Stimulated activated CD8-positive, alpha-beta memory T cell treated with anti-CD3 and anti-CD28 coated beads, Interleukin-12 subunit alpha, Interleukin-12 subunit beta, amount 100 ng/mL, for 4 hours (primary cell): ENCODE measurements around the gene ATG9B.

Source experiments
- DNase-seq: peaks from one replicate; pipeline ENCODE4 v3.0.0-alpha.2; 2020; ENCODE audit warnings: low read depth

Gene ATG9B

DNA sequence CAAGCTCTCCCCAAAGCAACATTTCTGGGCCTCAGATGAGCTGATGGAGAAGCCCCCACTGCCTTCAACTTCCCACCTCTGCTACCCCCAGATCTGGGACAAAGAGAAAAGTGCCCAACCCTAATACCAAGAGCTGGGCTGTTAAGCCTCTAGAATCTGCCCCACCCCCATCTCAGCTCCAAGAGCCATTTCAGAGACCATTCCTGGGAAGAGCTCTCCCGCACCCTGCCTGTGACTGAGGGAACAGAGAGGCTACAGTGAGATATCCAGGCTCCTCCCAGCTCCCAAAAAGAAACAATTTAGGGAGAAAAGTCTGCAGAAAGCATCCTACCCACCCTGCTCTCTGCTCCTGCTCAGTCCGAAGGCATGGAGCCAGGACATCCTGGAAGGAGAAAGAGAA lies 43.6 kb downstream of the ATG9B start:
- DNase-seq: no peak

DNA sequence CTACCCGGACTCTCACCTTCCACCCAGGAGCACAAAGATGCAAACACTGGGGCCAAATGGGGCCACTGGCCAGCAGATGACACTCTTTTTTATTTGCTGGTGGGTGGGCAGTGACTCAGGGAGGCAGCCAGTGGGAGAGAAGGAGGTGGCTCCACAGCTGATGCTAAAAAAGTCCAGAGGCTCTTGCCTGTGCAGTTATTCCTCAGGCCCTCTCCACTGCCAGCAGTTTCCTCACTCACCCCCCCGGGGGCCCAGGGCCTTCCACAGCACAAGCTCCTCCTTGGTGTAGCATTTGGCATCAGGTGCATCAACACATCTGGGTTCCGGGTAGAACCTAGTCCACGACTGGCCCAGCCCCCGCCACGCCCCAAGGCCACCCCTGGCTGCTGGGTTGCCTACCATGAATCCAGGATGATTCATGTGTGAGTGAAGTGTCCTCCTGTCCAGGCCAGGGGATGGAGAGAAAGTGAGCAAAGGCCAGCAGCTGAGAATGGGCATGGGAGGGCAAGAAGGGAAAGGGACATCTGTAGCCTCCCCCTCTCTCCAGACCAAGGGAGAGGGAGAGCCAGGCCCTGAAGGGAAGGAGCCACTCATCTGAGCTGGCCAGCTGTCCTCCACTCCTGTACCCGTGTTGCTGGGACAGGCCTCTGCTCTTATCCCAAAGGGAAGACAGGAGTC lies 44.4 kb downstream of the ATG9B start:
- DNase-seq: no peak

DNA sequence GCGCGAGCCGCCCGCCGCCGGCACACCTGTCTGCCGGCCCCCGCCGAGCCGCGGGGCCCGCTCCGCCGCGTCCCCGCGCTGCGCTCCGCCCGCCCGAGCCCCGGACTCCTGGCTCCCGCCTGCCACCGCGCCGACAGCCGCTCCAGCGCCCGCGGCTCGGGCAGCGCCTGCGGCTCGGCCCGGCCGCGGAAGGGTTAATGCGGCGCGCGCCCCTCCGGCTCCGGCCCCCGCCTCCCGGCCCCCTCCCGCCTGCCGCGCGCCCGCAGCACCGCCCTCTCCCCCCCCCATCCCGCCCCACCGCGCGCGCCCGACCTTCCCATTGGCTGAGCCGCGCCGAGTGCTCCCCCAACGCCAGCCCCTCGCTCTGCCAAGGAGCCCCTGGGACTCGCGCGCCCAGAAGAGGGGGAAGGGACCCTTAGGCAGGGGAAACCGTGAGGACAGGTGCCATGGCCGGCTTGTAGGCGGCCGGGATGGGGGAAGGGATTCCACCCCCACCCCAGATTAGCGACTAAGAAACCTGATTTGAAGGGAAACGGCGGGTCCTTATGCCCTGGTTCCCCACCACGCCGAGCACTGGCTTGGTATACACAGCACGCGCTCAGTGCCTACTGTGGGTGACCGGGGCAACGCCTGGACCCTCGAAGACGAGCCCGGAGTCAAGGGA lies 46.0 kb downstream of the ATG9B start, which contains the start of gene KCNH2:
TSS of gene KCNH2 (minus strand) at position 196 of the 664 bp plus-strand sequence. CDS start 408 bp downstream, outside the sequence.
- DNase-seq: no peak

DNA sequence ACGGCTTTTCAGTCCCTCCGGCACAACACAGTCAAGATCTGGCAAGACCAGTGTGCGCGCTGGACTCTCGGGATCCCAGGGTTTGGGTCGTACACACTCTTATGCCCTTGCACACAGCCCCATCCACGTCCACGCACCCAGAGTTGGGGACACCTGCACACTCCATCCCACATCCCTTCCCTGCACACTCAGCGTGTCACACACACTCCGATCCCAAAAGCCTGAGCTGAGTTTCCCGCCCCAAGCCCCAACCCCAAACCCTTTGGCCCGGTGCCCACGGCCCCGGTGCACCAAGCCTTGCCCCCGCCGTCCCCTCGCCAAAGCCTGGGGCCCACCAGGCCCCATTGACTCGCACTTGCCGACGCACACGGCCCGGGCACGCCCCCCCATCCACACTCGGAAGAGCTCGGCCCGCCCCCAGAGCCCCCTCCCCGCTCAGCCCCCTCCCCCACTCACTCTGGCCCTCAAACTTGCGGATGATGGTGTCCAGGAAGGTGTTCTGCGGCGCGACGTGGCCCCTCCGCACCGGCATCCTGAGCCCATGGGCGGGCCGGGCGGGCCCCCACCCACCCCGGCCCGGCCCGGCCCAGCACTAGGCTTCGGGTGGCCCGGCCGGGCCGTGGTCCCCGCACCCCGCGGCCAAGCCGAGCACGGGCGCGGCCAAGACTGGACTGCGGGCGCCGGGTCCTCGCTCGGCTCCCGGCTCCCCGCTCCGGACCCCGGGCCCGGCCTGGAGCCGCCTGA lies 46.7 kb downstream of the ATG9B start:
- no peak for DNase-seq

DNA sequence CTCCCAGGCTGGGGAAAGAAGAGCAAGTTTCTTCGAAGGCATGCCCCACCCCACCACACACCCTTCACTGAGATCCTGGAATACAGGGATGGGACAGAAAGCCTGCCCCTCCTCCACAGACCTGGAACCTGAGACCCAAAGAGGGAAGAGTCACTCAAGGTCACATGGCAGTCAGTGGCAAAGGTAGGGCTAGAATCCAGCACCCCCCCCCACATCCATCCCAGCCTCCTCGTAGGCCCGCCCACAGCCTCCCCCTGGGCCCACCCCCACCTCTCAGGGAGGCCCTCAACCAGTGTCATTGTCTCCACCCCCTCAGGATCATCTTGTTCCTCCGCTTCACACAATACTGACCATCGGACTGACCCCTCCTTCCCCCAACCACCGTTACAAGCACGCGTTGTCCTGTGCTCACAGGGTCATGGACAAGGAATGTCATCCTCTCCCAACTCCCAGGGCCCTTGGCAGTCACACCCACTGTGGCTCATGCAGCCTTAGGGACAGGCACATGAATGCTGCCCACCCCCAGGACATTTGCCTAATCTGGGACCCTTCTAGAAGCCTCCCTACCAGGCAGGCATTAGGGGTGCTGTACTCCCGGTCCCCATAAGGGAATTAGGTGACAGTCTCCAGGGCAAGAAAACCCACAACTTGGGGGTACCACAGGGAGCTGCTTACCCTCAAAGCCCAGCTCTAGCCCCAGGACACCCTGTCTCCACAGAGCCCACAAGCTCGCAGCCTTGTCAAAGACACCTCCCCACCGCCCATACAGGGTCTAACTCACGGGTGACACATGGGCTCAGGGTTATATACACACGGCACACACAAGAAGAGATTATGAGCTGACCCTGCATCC lies 47.5 kb downstream of the ATG9B start:
- DNase-seq: no peak

DNA sequence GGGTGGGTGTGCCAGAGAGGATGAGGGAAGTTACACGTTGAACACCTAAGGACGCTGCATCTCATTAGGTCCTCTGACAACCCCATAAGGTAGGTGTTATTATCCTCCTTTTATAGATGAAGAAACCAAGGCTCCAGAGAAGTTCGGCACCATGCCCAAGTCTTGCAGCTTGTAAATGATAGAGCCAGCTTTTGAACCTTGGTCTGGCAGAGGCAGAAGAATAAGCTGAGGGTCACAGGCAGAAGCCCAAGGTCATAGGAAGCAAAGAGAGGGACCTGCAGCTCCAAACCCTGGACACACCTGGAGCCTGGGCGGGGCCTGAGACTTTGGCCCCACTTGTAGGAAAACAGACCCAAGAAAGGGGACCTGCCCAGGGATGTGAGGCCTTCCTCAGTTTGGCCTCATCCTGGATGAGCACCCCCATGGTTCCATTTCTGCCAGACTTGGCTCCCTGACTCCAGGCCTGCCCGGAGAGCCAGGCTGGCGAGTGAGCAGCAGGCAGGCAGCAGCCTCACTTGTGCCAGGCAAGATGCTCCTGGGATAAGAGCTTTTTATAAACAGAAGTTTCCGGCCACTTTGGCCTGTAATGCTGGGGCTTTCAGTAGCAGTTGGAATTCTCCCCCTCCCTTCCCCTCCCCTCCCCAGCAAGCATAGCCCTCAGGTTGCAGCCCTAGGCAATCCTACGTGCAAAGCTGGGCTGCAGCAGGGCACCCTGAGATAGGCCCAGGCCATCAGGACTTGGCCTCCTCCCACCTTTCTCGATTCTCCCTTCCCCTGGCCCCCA lies 48.6 kb downstream of the ATG9B start:
- no peak for DNase-seq

DNA sequence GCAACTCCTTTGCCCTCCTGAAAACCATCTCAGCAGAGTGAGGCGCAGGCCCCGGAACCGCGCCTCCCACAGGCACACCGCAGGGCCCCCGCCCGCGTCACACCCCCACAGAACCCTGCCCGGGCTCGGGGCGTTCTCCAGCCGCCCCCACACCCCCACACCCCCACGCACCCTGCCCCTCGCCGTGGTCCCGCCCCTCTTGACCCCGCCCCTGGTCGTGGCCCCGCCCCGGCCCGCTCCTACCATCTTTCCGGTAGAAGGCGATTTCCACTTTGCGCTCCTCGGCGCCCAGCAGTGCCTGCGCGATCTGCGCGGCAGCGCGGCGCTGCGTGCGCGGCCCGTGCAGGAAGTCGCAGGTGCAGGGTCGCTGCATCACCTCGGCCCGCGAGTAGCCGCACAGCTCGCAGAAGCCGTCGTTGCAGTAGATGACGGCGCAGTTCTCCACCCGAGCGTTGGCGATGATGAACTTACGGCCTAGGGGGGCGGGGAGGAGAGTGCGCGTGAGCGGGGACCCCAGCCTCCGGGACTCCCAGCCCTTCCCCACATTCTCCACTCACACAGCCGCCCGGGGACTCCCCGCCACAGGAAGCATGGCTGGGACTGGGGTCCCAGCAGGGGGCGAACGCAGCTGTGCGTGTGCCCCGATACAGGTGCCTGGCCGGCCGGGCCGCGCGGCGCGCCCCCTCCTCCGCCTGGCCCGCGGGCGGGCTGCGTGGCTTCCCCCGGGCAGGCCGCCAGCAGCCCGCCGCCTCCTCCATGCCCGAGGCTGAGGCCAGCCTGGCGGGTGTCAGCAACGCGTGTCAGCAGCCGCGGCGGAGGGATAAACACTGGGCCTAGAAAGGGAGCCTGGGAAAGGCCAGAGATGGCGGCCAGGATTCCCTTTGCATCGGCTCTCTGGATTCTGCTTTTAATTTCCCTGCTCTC lies 49.6 kb downstream of the ATG9B start:
- DNase-seq: peak; percentile 64

DNA sequence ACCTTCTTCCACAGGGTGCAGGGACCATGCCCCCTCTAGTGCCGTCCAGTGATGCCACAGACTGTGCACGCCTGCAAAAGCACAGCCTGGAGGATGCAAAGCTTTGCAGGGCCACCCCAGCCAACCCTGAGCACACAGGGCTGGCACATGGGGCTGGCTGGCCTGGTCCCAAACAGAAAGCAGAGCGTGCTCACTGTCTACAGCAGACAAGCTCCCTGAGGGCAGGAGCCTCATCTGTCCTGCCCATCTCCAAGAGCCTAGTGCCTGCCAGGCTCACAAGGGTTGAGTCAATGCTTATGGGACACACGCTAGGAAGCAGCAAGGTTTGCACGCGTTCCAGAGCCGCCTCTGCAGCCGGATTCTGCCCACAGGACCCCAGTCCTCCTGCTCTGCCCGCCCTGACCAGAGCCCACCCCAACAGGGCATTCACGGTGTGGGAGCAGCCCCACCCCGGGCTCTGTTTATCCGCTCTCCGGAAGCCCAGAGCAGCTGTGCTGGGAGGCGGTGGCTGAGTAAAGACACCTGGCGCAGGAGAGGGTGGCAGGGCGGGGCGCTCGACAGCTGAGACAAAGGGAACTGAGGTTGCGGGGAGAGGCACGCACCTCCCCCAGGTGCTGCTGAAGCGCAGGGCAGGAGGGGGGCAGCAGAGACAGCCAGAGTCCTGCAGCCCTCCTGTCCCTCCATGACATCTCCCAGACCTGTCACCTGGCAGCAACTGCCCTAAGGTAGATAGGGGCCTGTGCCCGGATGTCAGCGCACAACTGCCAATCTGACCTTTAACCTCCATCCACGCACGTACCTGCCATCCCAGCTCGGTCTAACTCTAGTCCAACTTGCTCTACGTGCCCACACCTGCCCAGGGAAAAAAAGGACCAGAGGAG lies 50.5 kb downstream of the ATG9B start:
- DNase-seq: no peak

DNA sequence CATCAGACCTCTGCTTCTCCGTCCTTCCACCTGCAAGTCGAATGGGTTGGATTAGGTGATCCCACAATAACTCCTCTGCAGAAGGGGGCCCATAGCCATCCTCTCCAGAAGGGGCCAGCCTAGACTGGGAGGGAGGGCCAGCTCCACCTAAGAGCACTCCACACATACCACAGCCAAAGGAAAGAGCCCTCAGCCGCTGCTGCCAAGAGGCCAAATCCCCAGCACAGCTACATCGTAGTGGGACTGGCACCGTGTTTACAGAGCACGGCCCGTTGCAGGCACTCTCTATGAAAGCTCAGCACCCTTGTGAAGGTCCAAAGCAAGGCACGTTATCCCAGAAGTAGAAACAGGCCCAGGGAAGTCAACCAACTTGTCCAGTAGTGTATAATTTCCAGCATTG lies 51.6 kb downstream of the ATG9B start:
- DNase-seq: no peak

DNA sequence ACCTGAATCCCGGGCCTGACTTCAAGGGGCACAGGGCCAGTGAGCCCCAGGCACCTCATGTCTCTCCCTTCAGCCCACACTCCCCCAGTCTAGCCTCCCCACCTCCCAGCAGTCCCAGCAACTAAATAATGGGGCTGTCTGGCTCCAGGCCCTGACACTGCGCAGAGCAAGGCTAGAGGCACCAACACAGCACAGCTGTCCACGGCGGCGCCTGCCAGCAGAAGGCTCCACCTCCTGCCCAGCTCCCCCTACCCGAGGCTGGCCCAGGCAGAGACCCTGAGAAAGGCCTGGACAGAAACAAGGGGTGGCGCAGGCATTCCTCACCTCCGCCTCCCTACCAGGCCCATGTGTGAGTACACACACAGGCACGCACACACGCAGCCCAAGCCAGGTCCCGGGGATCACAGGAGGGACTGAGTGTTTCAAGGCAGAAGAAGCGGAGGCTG lies 52.2 kb downstream of the ATG9B start:
- no peak for DNase-seq

DNA sequence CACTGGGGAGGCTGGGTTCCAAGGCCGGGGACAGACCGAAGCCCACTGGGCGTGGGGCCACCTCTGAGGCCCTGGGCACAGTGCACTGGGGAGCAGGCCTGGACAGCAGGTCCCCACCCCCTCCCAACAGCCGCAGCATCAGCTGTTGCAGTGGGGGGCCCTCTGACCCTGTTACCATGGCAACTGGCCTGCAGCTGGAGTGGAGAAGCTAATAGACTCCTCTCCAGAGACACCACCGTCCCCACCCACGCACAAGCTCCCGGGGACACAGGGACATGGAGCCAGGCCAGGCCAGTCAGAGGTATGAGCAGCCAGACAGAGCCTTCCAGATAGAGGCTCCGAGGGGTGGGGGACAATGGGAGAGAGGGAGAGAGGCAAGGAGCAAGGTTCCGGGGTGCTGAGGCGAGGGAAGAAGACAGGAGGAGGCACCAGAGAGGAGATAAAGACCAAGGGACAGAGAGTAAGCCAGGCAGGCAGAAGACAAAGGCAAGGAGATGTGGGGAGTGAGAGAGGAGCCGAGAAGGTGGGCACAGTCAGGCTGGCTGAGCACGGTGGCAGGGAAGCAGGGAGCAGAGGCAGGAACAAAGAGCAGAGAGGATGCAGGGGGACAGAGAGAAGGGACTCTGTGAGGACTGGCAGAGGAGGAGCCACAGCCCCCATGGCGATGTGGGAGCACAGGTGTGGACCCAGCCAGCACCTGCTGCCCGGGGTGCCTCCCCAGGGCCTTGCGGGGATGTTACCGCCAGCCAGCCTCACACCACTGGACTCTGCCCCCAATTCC lies 52.9 kb downstream of the ATG9B start:
- DNase-seq: no peak

DNA sequence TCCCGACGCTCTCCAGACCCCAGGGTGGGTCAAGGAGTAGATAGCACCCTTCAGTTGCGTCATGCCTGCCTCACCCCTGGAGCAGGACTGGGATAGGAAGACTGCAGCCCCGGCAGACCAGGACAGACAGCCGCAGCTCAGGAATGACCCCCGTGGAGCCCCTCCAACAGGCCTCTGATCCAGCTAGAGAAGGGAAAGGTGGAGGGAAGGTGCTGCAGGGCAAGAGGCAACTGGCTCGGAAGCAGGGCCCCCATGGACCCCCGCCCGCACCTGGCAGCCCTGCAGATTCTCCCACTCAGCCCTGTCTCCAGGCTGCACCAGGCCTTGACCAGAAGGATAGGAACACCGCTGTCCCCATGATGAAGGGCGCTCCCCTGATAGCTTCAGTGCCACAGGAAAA lies 53.9 kb downstream of the ATG9B start:
- DNase-seq: no peak

DNA sequence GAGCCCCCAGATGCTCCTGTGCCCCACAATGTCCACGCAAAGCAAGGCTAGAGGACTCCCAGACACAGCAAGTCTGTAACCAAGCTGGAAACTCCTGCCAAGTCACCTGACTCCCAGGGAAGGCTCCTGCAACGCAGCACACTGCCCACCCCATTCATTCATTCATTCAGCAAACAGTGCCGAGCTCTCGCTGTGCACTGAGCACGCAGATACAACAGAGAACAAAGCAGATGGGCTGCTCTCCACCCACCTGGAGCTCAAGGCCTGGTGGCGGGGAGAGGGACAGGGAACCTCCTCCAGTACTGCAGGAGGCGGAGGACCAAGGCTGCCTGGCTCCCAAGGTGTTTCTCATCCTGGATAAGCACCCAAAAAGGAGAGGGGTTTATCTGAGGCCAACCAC lies 54.8 kb downstream of the ATG9B start:
- no peak for DNase-seq

DNA sequence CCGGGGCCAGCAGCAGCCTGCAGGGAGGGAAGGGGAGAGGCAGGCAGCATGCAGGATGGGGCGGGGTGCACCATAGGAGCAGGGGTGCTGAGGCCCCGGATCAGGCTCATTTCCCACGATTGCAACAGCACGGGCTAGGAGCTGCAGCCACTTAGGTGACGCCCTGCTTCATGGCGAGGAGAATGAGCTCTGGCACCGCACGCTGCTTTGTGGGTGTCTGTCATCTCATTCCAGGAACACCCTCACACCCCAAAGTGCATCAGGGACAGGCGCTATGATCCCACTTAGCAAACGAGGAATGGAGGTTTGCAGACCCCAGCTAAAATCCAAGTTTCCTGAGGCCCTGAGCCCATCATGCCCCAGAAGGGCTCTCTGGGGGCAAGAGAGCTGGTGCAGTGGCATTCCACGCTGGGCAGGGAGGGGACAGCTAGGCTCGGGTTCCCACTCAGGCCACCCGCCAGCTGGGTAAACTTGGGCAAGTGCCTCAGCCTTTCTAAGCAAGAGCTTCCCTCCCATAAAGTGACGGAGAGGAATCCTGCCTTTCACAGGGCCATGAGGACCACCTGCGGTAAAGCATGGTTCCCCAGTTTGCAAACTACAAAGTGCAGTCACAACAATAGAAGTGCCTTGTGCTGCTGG lies 55.4 kb downstream of the ATG9B start:
- DNase-seq: no peak

DNA sequence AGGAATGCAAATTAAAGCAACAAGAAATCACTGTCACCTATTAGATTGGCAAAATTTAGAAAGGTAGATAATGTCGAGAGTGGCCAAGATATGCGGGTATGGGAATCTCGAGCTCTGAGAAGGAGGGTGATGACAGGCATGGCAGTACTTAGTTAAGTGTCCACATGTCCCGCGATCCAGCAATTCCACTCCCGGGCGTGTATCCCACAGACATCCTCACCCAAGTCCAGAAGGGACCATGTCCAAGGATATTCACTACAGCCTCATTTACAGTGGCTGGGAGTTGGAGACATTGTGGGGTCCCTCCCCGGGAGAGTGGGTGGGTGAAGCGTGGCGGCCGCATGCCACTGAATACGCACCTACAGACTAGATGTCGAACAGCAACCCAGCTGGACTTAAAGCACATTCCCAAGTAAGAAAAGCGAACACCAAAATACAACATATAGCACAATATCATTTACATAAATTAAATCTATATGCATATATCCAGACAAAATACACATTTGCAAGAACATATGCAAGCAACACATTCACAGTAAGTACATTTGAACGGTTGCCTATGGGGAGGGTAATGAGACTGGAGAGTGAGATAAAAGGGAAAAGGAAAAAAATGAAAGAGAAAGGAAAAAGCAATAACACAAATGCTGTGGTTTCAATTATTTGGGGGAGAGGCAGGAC lies 56.1 kb downstream of the ATG9B start:
- no peak for DNase-seq

DNA sequence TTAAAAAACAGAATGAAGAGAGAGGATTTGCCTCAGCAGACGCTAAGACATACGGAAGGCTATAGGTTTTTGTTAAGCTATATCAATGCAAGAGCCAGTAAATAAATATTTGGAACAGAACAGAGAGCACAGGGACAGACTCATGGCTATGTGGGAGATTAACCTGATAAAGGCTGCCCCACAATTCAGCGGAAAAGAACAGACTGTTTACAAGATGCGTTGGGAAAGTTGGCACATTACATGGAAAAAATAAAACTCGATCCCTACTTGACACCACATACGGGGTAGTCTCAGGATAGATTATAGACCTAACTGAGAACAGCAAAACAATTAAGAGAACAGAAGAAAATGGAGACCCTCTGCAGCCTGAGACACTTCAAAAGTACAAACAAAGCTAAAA lies 56.9 kb downstream of the ATG9B start:
- no peak for DNase-seq

DNA sequence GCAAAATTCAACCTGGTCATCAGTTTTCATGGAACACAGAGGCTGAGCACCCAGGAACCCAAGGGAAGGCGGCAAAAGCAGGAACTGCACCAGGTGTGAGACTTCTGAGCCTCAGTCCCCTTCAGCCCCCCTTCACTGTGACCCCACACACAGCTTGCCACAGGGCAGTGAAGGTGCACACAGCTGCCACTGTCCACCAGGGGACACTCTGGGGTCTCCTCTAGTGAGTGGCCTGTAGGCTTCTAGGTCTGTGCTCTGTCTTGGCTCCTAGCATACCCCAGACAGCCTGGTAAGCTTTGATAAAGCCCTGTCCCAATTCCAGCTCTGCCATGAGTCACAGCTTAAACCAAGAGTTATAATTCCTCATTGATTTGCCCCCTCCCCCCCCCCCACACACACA lies 58.3 kb downstream of the ATG9B start:
- DNase-seq: no peak
